Liver (tissue), 9 donors: ENCODE data around the gene RIGI. TPM values are rescaled to one million over a fixed set of nuclear protein-coding genes. Genes with fewer than 3 reads are reported as not detected.

Experiments
- DNase-seq: peaks from one replicate; pipeline ENCODE4 v3.0.0-alpha.2; 2017; ENCODE audit warnings: low spot score
- H3K27ac ChIP-seq, 2 donors: one replicate each; pipeline ENCODE4 v1.7.0; 2013; ENCODE audit warnings: inconsistent platforms in 2 of 2, low read length in 2 of 2, control low read depth in 1 of 2, low read depth in 1 of 2, mild to moderate bottlenecking in 1 of 2
- H3K27me3 ChIP-seq, 4 donors: one replicate each; pipeline versions ENCODE4 v1.6.1 to v1.7.0; 2013; ENCODE audit warnings: low read length in 3 of 4, inconsistent platforms in 1 of 4, mild to moderate bottlenecking in 1 of 4, moderate library complexity in 1 of 4; ENCODE audit not compliant: control insufficient read depth in 4 of 4, insufficient read depth in 4 of 4
- H3K36me3 ChIP-seq, 4 donors: one replicate each; pipeline versions ENCODE4 v1.6.1 to v1.7.0; 2013; ENCODE audit warnings: low read length in 3 of 4, mild to moderate bottlenecking in 3 of 4, low read depth in 1 of 4, moderate library complexity in 1 of 4; ENCODE audit not compliant: control insufficient read depth in 4 of 4, insufficient read depth in 3 of 4
- H3K4me1 ChIP-seq, 4 donors: one replicate each; pipeline versions ENCODE4 v1.6.1 to v1.7.0; 2013; ENCODE audit warnings: low read length in 3 of 4, mild to moderate bottlenecking in 3 of 4, moderate library complexity in 1 of 4; ENCODE audit not compliant: control insufficient read depth in 4 of 4, insufficient read depth in 4 of 4
- H3K4me3 ChIP-seq, 3 donors: one replicate each; pipeline versions ENCODE4 v1.6.1 to v1.7.0; 2013; ENCODE audit warnings: low read length in 3 of 3, control low read depth in 1 of 3, low read depth in 1 of 3, mild to moderate bottlenecking in 1 of 3
- H3K9ac ChIP-seq, 2 donors: one replicate each; pipeline ENCODE4 v1.7.0; 2013; ENCODE audit warnings: low read length in 2 of 2, mild to moderate bottlenecking in 2 of 2, moderate library complexity in 2 of 2, control low read depth in 1 of 2, low read depth in 1 of 2
- H3K9me3 ChIP-seq, 4 donors: one replicate each; pipeline versions ENCODE4 v1.6.1 to v1.7.0; 2013; ENCODE audit warnings: low read length in 3 of 4; ENCODE audit not compliant: control insufficient read depth in 4 of 4
- ATF3 ChIP-seq: IDR thresholded peaks from 2 replicates; pipeline ENCODE4 v1.6.1; 2016; ENCODE audit warnings: antibody characterized with exemption
- EGR1 ChIP-seq, 2 donors: IDR thresholded peaks; 2 replicates each; pipeline ENCODE4 v1.6.1; 2016 to 2018; ENCODE audit warnings: antibody characterized with exemption in 2 of 2, low read depth in 2 of 2
- FOXA1 ChIP-seq: IDR thresholded peaks from 2 replicates; pipeline ENCODE4 v1.6.1; 2016; ENCODE audit warnings: antibody characterized with exemption
- FOXA2 ChIP-seq: IDR thresholded peaks from 2 replicates; pipeline ENCODE4 v1.6.1; 2016; ENCODE audit warnings: antibody characterized with exemption
- GABPA ChIP-seq, 2 donors: IDR thresholded peaks in 1 of 2; conservative IDR thresholded peaks in 1 of 2; 2 replicates each; pipeline ENCODE4 v1.6.1; 2016; ENCODE audit warnings: antibody characterized with exemption in 2 of 2, mild to moderate bottlenecking in 1 of 2, moderate library complexity in 1 of 2
- HNF4A ChIP-seq, 2 donors: conservative IDR thresholded peaks; 2 replicates each; pipeline ENCODE4 v1.6.1; 2016; ENCODE audit warnings: antibody characterized with exemption in 2 of 2, mild to moderate bottlenecking in 2 of 2
- HNF4G ChIP-seq: IDR thresholded peaks from 2 replicates; pipeline ENCODE4 v1.6.1; 2016; ENCODE audit warnings: antibody characterized with exemption
- NR2F2 ChIP-seq: IDR thresholded peaks from 2 replicates; pipeline ENCODE4 v1.6.1; 2016; ENCODE audit warnings: antibody characterized with exemption
- RAD21 ChIP-seq, 2 donors: IDR thresholded peaks; 2 replicates each; pipeline ENCODE4 v1.6.1; 2016; ENCODE audit warnings: antibody characterized with exemption in 2 of 2, mild to moderate bottlenecking in 2 of 2
- REST ChIP-seq: IDR thresholded peaks from 2 replicates; pipeline ENCODE4 v1.6.1; 2016; ENCODE audit warnings: antibody characterized with exemption, mild to moderate bottlenecking
- RXRA ChIP-seq, 2 donors: IDR thresholded peaks; 2 replicates each; pipeline ENCODE4 v1.6.1; 2017 to 2018; ENCODE audit warnings: antibody characterized with exemption in 2 of 2, mild to moderate bottlenecking in 1 of 2
- SP1 ChIP-seq: IDR thresholded peaks from 2 replicates; pipeline ENCODE4 v1.6.1; 2018; ENCODE audit warnings: antibody characterized with exemption, mild to moderate bottlenecking
- TAF1 ChIP-seq: conservative IDR thresholded peaks from 2 replicates; pipeline ENCODE4 v1.6.1; 2016; ENCODE audit warnings: antibody characterized with exemption, mild to moderate bottlenecking
- ZBTB33 ChIP-seq: IDR thresholded peaks from 2 replicates; pipeline ENCODE4 v1.6.1; 2016; ENCODE audit warnings: antibody characterized with exemption
- WGBS: extraction: QIAGEN DNeasy Blood & Tissue Kit; methylation state at CpG from one replicate; pipeline ENCODE4 v1.1.7; 2013; 5-methylcytosine and 5-hydroxymethylcytosine counted together
- polyA plus RNA-seq, 2 donors: library from polyadenylated mRNA; stranded (reverse) in 1 of 2; unstranded in 1 of 2; fragments of 200-250 nt in 1 of 2; fragments of >200 nt in 1 of 2; fragmentation: Nextera tagmentation in 1 of 2; extraction: Ambion mirVana in 1 of 2; gene quantifications; one replicate each; pipeline versions ENCODE4 v1.2.1 to v1.2.3, GENCODE V29; 2013 to 2015
- total RNA-seq, 2 donors: library from RNA; depleted of rRNA; stranded (reverse); fragments of >200 nt; gene quantifications; one replicate each; pipeline ENCODE4 v1.2.3, GENCODE V29; 2014
- donor health status: healthy.
- donor health status: healthy.
- donor health status: healthy.
- donor health status: healthy.
- donor health status: healthy.

The RIGI gene
- total and polyA plus RNA-seq, 4 donors = 2.6 to 7.4 (median 6.3) TPM

- DNase-seq = no peak
These were observed 28.6 kb upstream of the RIGI start for GRCh38 chr9:32554591-32554990.

GRCh38 chr9:32554107-32554506 is 28.1 kb upstream of the RIGI start:
- Histone ChIP-seq H3K27ac (no peak overlapping the region), H3K27me3 (no peaks in the 10 kb centered on the region), H3K4me1 (peaks cover 3 to 29% (median 13%) of the 10 kb centered on the region in 4 donors), H3K9me3 (no peaks in the 10 kb centered on the region), H3K4me3 (no peak overlapping the region), H3K36me3 (peaks cover 0 to 2% (median 0%) of the 10 kb centered on the region in 4 donors), H3K9ac (no peak overlapping the region)
- no peak for DNase-seq
- WGBS = 85% methylated on average over 2 of the region's 2 CpGs
- no peak for TF ChIP-seq NR2F2
- no peak for TF ChIP-seq GABPA (IDR thresholded peaks at IDR 0.05 in 1 of 2, conservative IDR thresholded peaks at IDR 0.05 in 1 of 2)
- TF ChIP-seq FOXA2 = no peak
- no peak for TF ChIP-seq HNF4G
- TF ChIP-seq HNF4A (conservative IDR thresholded peaks at IDR 0.05) = no peak
- no peak for TF ChIP-seq ZBTB33
- no peak for TF ChIP-seq ATF3
- no peak for TF ChIP-seq REST
- TF ChIP-seq SP1 = no peak

More at GRCh38 chr9:32554591-32554990, 28.6 kb upstream of the RIGI start:
- Histone ChIP-seq H3K4me3 (no peak overlapping the region), H3K4me1 (peaks cover 3 to 26% (median 13%) of the 10 kb centered on the region in 4 donors), H3K36me3 (peaks cover 0 to 2% (median 0%) of the 10 kb centered on the region in 4 donors), H3K27ac (no peak overlapping the region), H3K9me3 (no peaks in the 10 kb centered on the region), H3K27me3 (no peaks in the 10 kb centered on the region), H3K9ac (no peak overlapping the region)
- TF ChIP-seq RXRA (IDR thresholded peaks at IDR 0.05) (no peak), SP1 (no peak), HNF4A (conservative IDR thresholded peaks at IDR 0.05) (no peak), EGR1 (IDR thresholded peaks at IDR 0.05; ENCODE audit: low read depth in 2 of 2) (no peak), ZBTB33 (no peak), REST (no peak), HNF4G (no peak), ATF3 (no peak), NR2F2 (no peak), TAF1 (no peak), RAD21 (IDR thresholded peaks at IDR 0.05) (no peak), FOXA1 (no peak)
